Testis (tissue), 3 donors: ENCODE data around the gene EEFSEC. TPM values are rescaled to one million over a fixed set of nuclear protein-coding genes. Genes with fewer than 3 reads are reported as not detected.

ENCODE experiments used
- DNase-seq: peaks from one replicate; pipeline ENCODE4 v3.0.0-alpha.2; 2019
- H3K27ac ChIP-seq, 2 donors: fragments of 200-600 bp; sonication (generic); one replicate each; pipeline ENCODE4 v1.5.1; 2019
- H3K27me3 ChIP-seq: fragments of 200-600 bp; sonication (generic); one replicate; pipeline ENCODE4 v1.5.1; 2019
- H3K36me3 ChIP-seq: fragments of 200-600 bp; sonication (generic); one replicate; pipeline ENCODE4 v1.5.1; 2017; ENCODE audit warnings: low read depth; ENCODE audit errors: missing control alignments
- H3K4me1 ChIP-seq: fragments of 200-600 bp; sonication (generic); one replicate; pipeline ENCODE4 v1.5.1; 2019
- H3K4me3 ChIP-seq, 2 donors: fragments of 200-600 bp; sonication (generic); one replicate each; pipeline ENCODE4 v1.5.1; 2017 to 2019
- H3K9me3 ChIP-seq: fragments of 200-600 bp; sonication (generic); one replicate; pipeline ENCODE4 v1.5.1; 2017
- POLR2A ChIP-seq: fragments of 450-650 bp; IDR thresholded peaks from one replicate; pipeline ENCODE4 v1.6.1; 2017; ENCODE audit warnings: antibody characterized with exemption, mild to moderate bottlenecking, moderate library complexity
- WGBS, 2 donors: methylation state at CpG; one replicate each; pipeline ENCODE4 v1.1.5; 2018; 5-methylcytosine and 5-hydroxymethylcytosine counted together
- intact Hi-C: fragments of 100-400 bp; cut with DNase I; formaldehyde crosslinking; loops from one replicate; pipeline ENCODE4 v1.15.1; 2023; ENCODE audit warnings: low total_unique reads
- polyA plus RNA-seq: library from polyadenylated mRNA; stranded (reverse); fragments of 350-450 nt; fragmentation: Illumina TruSeq; extraction: RNeasy Lipid Tissue Mini Kit (QIAGEN cat#74804); gene quantifications from one replicate; pipeline ENCODE4 v1.2.3, GENCODE V29; 2014; ENCODE audit warnings: low read depth, low replicate concordance; ENCODE audit not compliant: insufficient read depth
- total RNA-seq, 2 donors: library from RNA; depleted of rRNA; stranded (reverse); fragments of >200 nt; gene quantifications; one replicate each; pipeline ENCODE4 v1.2.3, GENCODE V29; 2016
- TF ChIP-seq, protein P1 (sequence below), 3 experiments: fragments of 450-650 bp in 2 of 3; fragments of 200-600 bp in 1 of 3; sonication (generic) in 1 of 3; IDR thresholded peaks; one replicate each; pipeline ENCODE4 v1.5.1; 2016 to 2019; ENCODE audit warnings: antibody characterized with exemption in 3 of 3, mild to moderate bottlenecking in 2 of 3, moderate library complexity in 1 of 3

The EEFSEC gene
- total and polyA plus RNA-seq, 3 donors from 2014 or later: 35.4 to 40.3 (median 35.4) TPM

DNA sequence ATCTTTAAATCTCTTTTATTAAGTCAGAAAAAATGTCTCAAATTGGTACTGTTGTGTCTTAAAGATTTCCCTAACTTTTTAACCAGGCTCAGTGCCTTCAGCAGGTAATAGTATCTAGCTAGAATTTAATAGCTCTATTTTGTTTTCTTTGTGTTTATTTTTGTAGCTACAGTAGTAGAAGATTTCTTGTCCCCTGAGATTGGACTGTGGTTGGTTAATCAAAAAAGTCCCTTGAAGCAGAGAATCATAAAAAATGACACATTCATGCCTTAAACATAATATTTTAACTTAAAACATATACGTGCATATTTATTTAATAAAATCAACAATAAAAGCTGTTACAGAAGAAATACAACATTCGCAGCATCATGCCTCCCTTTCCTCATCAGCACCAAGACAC lies 102.8 kb downstream of the EEFSEC start:
- 88 to 93% methylated on average over 2 of the region's 2 CpGs for WGBS, 2 donors
- no peaks in the 10 kb centered on the region for H3K9me3 ChIP-seq
- intact Hi-C loops: no loop called here
- H3K4me1 ChIP-seq: no peaks in the 10 kb centered on the region
- no peaks in the 10 kb centered on the region for H3K36me3 ChIP-seq
- no peak overlapping the region for H3K4me3 ChIP-seq
- H3K27me3 ChIP-seq: no peaks in the 10 kb centered on the region
- TF ChIP-seq POLR2A: no peak
- TF ChIP-seq, protein P1, sequence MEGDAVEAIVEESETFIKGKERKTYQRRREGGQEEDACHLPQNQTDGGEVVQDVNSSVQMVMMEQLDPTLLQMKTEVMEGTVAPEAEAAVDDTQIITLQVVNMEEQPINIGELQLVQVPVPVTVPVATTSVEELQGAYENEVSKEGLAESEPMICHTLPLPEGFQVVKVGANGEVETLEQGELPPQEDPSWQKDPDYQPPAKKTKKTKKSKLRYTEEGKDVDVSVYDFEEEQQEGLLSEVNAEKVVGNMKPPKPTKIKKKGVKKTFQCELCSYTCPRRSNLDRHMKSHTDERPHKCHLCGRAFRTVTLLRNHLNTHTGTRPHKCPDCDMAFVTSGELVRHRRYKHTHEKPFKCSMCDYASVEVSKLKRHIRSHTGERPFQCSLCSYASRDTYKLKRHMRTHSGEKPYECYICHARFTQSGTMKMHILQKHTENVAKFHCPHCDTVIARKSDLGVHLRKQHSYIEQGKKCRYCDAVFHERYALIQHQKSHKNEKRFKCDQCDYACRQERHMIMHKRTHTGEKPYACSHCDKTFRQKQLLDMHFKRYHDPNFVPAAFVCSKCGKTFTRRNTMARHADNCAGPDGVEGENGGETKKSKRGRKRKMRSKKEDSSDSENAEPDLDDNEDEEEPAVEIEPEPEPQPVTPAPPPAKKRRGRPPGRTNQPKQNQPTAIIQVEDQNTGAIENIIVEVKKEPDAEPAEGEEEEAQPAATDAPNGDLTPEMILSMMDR (IDR thresholded peaks at IDR 0.05): no peak
- no peak overlapping the region for H3K27ac ChIP-seq
- no peak for DNase-seq

- DNase-seq: no peak
- Histone ChIP-seq H3K9me3 (no peaks in the 10 kb centered on the region), H3K36me3 (no peaks in the 10 kb centered on the region), H3K27me3 (no peaks in the 10 kb centered on the region), H3K4me3 (no peak overlapping the region), H3K4me1 (no peaks in the 10 kb centered on the region), H3K27ac (no peak overlapping the region)
- intact Hi-C loops: no loop called here
- 95 to 97% methylated on average over 6 of the region's 6 CpGs for WGBS, 2 donors
- TF ChIP-seq, protein P1 (IDR thresholded peaks at IDR 0.05): no peak
- TF ChIP-seq POLR2A: no peak
Measured at GRCh38 chr3:128257632-128258031, 104.4 kb downstream of the EEFSEC start.

DNA sequence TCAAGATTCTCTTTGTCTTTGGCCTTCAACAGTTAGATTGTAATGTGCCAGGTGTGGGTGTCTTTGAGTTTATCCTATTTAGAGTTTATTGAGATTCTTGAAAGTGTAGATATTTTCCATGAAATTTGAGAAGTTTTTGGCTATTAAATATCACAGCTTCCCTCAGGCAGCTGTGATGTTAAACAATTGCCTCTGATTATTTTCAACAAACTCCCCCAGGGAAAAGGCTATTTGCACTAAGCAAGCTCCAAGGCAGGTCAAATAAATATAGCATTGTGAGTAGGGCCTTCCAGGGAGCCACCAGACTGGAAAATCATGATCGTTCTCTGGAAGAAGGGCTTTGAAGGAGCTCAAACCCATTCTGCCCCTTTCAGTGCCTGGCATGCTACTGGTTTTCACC lies 107.0 kb downstream of the EEFSEC start:
- no peak for DNase-seq
- WGBS, 2 donors: 94 to 100% methylated on average over 1 of the region's 1 CpG
- intact Hi-C loops: no loop called here

DNA sequence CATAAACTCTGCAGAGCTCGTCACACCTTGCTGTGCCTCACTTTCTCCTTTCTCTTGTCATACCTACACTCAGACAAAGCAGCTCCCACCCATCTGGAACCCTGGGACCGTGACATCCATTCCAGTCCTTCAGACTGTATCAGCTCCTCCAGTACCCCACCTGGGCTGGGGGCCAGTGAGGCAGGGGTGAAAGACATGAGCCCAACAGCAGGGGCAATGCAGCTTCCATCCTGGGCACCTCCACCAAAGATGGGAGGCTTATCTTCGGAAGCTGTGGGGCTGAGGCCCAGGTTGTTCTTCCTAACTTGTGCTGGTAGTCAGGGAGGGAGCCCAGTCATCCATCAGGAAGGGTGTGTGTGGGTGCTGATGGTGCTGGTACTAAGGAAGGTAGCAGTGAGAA lies 109.2 kb downstream of the EEFSEC start:
- Histone ChIP-seq H3K27me3 (no peaks in the 10 kb centered on the region), H3K36me3 (no peaks in the 10 kb centered on the region), H3K27ac (no peak overlapping the region), H3K9me3 (no peaks in the 10 kb centered on the region), H3K4me3 (no peak overlapping the region), H3K4me1 (no peaks in the 10 kb centered on the region)
- intact Hi-C loops: no loop called here
- 87 to 91% methylated on average over 3 of the region's 3 CpGs for WGBS, 2 donors
- no peak for DNase-seq
- TF ChIP-seq, protein P1 (IDR thresholded peaks at IDR 0.05): no peak
- TF ChIP-seq POLR2A: no peak

More for the DNA sequence above, 107.0 kb downstream of the EEFSEC start:
- Histone ChIP-seq H3K4me3 (no peak overlapping the region), H3K27me3 (no peaks in the 10 kb centered on the region), H3K4me1 (no peaks in the 10 kb centered on the region), H3K36me3 (no peaks in the 10 kb centered on the region), H3K27ac (no peak overlapping the region), H3K9me3 (no peaks in the 10 kb centered on the region)
- TF ChIP-seq, protein P1 (IDR thresholded peaks at IDR 0.05): no peak
- no peak for TF ChIP-seq POLR2A

- DNase-seq: no peak
- no peaks in the 10 kb centered on the region for H3K36me3 ChIP-seq
- H3K4me3 ChIP-seq: no peak overlapping the region
- intact Hi-C loops: no loop called here
- H3K27ac ChIP-seq: no peak overlapping the region
- no peaks in the 10 kb centered on the region for H3K9me3 ChIP-seq
- H3K27me3 ChIP-seq: no peaks in the 10 kb centered on the region
- no peak for TF ChIP-seq POLR2A
- TF ChIP-seq, protein P1 (IDR thresholded peaks at IDR 0.05): no peak
- no peaks in the 10 kb centered on the region for H3K4me1 ChIP-seq
- 87 to 98% methylated on average over 8 of the region's 8 CpGs for WGBS, 2 donors
Measured at GRCh38 chr3:128263118-128263517, 109.8 kb downstream of the EEFSEC start.
